ENCODE data around the gene G6PC1. TPM values are rescaled to one million over a fixed set of nuclear protein-coding genes. Genes with fewer than 3 reads are reported as not detected.

The G6PC1 gene
- total and polyA plus RNA-seq, 2 of the 13 experiments (the other 11 are each of a cell fraction or from before 2014, with no cell fraction given): 1.7 to 37.9 TPM

GRCh38 chr17:42878123-42878880 lies 22.3 kb upstream of the G6PC1 start (continued):
- TF ChIP-seq ZBTB39 (CRISPR knock-in tag; IDR thresholded peaks at IDR 0.05) (0 out of 2 replicates have a peak, but pooled peaks have one; percentile 28), ZNF33B (CRISPR knock-in tag; IDR thresholded peaks at IDR 0.05) (no peak), ZBTB26 (CRISPR knock-in tag; IDR thresholded peaks at IDR 0.05; ENCODE audit: borderline replicate concordance) (0 out of 2 replicates have a peak, but pooled peaks have one; percentile 12), DMAP1 (CRISPR knock-in tag; IDR thresholded peaks at IDR 0.05) (no peak), TP53 (CRISPR knock-in tag; conservative IDR thresholded peaks at IDR 0.05) (no peak; the same call in 1 of the 2 replicates), ZNF770 (CRISPR knock-in tag; IDR thresholded peaks at IDR 0.05) (peak; percentile 94), PAX8 (CRISPR knock-in tag; IDR thresholded peaks at IDR 0.05; ENCODE audit: borderline replicate concordance) (no peak), CENPT (CRISPR knock-in tag; IDR thresholded peaks at IDR 0.05; ENCODE audit: low read depth) (no peak), SRY (CRISPR knock-in tag; IDR thresholded peaks at IDR 0.05) (no peak), MYNN (CRISPR knock-in tag; IDR thresholded peaks at IDR 0.05; ENCODE audit: low read depth) (no peak), ONECUT2 (CRISPR knock-in tag; IDR thresholded peaks at IDR 0.05) (no peak), ZNF883 (CRISPR knock-in tag; IDR thresholded peaks at IDR 0.05; ENCODE audit: not compliant biosample characterization) (no peak), ZNF232 (CRISPR knock-in tag; IDR thresholded peaks at IDR 0.05; ENCODE audit: borderline replicate concordance) (peak; percentile 64; the same call in 1 of the 2 replicates), NR1H2 (CRISPR knock-in tag; IDR thresholded peaks at IDR 0.05; ENCODE audit: borderline replicate concordance, low read depth) (no peak), ZNF605 (CRISPR knock-in tag; IDR thresholded peaks at IDR 0.05) (peak; percentile 86; the same call in 1 of the 2 replicates), SALL1 (CRISPR knock-in tag; IDR thresholded peaks at IDR 0.05) (peak; percentile 86), AKAP8 (CRISPR knock-in tag; IDR thresholded peaks at IDR 0.05) (peak; percentile 52; the same call in 1 of the 2 replicates), KLF16 (CRISPR knock-in tag; IDR thresholded peaks at IDR 0.05) (no peak; a peak in 1 of 4 replicates), LBX2 (CRISPR knock-in tag; IDR thresholded peaks at IDR 0.05; ENCODE audit: borderline replicate concordance) (0 out of 2 replicates have a peak, but pooled peaks have one; percentile 11), TFE3 (CRISPR knock-in tag; IDR thresholded peaks at IDR 0.05) (no peak; the same call in 1 of the 2 replicates), EED (CRISPR knock-in tag; IDR thresholded peaks at IDR 0.05) (no peak), ZNF589 (CRISPR knock-in tag; conservative IDR thresholded peaks at IDR 0.05) (no peak), ZNF879 (CRISPR knock-in tag; IDR thresholded peaks at IDR 0.05) (no peak)

All from HepG2 (cell line).